DMS114 treated with DMSO at 0.1 percent for 48 hours (cell line): Measurements from ENCODE around the gene PDE4D.
"Not testable (repeated sequence)": the region's sequence is repeated elsewhere in the genome, so short reads cannot be mapped to it uniquely, and the experiment has no call there.

Source experiments
- DNase-seq: peaks from one replicate; lab custom pipeline; 2025; ENCODE audit not compliant: unreplicated experiment; lab: John Stamatoyannopoulos, UW

Gene PDE4D

GRCh38 chr5:59437176-59437575, 456.4 kb downstream of the PDE4D start:
- DNase-seq: no peak

DNA sequence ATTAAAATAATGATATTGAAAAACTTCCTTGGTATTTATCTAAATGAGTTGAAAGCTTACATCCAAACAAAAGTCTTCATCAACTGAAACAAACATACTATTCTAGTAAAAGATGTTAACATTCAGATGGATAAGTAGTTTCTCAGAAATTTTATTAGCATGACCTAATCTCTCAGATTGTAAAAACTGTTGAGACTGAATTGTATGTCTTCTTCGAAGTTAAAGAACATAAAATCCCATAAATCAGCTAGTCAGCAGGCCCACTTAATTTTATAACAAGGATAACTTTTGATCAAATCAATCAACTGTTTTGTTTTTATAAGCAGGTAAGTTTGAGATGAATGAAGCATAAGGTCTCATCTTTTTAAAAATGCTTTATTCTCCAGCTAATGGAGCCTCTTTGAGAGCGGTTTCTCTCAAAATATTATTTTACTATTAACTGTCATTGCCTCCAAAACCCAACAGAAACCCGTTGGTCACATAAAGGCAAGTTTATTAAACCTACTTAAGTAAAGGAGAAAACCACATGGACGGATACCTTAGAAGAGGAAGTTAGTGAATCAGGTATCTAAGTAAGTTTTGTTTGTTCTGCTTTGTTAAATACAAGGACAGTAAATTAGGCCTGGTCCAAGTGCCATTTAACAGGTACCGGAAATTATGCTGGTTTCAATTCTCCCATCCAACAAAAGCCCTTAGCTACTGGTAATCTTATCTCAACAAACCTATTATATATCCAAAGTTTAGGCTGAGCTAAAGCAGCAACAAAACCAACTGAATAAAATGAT, 457.0 kb downstream of the PDE4D start:
- DNase-seq: no peak

DNA sequence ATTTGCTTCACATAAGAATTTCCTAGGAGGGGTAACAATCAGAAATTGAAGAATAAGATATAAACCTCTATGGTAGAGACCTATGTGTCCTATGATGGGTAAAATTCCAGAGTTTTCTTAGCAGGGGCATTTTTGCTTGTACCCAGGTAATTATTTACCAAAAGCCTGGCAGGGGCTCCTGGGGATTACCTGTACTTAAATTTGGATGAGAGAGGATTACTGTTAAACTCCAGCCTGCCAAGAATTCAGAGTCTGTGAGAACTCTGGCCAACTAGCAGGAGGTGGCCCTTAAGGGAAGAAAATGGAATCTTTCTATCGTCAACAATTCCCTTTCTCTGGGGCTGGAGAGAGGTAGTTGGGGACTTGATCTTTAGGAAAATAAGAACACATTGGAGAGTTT, 460.4 kb downstream of the PDE4D start:
- no peak for DNase-seq

- no peak for DNase-seq
These were observed 463.4 kb downstream of the PDE4D start for GRCh38 chr5:59430066-59430685.

GRCh38 chr5:59428391-59428790, 465.1 kb downstream of the PDE4D start:
- no peak for DNase-seq

- no peak for DNase-seq
These were observed 469.0 kb downstream of the PDE4D start for GRCh38 chr5:59424515-59424914.

DNA sequence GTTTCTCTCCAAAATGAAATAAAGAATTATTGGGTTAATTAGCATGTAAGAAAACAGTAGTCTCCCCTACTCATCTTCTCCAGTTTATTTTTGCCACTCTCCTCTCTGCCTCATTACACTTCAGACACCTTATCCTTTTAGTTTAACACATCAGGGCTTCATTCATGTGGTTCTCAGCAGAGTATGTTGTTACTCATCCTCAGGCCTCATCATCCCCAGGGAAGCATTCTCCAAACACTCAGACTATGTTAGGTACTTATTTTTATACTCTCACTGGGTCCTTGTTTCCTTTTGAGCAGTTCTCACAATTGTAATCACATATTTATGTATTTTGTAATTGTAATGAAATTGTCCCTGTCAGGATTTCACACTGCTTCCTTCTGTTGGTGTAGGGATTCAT, 470.5 kb downstream of the PDE4D start:
- no peak for DNase-seq

DNA sequence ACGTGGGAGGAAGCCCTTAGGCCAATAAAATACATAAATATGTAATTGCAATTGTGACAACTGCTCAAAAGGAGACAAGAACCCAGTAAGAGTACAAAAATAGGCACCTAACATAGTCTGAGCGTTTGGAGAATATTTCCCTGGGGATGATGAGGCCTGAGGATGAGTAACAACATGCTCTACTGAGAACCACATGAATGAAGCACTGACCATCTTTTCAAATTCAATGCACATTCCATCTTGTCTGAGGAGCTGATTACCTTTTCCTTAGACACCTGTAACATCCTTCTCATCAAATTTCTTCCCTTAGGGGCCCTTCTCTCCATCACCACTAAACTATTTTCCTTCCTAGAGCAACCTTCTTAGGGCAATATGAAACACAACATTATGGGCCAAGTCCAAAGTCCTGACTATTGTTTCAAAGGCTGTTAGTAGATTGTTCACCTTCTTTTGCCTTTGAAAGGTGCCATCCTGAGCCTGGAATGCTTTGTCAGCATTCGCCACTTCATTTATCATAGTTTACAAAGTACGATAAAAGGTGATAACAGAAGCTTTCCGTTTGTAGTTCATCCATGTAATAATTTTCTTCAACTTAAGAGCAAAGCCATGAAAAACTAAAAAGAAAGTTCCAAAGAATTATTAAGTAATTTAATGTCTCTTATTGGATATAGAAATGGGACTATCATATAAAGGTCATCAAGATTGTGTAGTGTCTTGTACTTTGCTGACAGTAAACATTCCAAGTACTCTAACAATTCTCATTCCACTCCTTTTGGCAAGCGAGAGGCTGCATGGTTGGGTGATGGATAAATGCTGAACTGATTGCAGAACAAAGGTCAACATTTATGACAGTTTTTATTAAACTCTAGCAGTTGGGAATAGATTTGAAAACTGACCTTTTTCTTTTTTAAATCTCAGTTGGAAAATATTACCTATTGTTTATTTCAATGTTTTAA, 471.3 kb downstream of the PDE4D start:
- no peak for DNase-seq

DNA sequence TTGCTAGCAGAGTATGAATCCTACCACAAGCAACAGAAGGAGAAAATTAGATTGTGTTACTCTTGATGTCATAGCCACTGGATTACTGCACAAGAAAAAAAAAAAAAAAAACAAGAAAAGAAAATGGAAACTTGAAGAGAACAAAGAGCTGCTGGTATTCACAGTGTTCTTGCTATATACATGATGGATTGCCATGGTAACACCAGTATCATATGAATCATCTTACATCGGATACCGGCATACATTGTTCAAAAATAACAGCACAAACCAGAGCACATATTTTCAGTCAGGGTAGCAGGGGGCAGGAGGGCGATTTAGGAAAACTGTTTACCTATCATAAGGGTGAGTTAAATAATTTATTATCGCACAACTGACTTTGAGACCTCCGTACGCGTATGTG, 472.9 kb downstream of the PDE4D start:
- DNase-seq: no peak

DNA sequence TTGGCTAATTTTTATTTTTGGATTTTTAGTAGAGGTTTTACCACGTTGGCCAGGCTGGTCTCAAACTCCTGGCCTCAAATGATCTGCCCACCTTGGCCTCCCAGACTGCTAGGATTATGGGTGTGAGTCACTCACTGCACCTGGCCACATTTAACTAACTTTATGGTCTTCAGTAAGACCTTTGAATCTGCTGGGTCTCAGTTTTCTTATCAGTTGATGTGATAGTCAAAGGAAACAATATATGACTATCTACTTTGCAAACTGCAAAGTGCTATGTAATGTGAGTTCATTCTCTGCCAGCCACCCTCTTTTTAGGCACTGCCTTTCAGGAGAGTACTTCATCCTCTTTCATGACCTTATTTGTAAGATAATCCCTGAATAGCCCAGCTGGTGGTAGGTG, 474.7 kb downstream of the PDE4D start:
- no peak for DNase-seq

GRCh38 chr5:59416451-59416850, 477.1 kb downstream of the PDE4D start:
- DNase-seq: no peak

- DNase-seq: no peak
These were observed 477.5 kb downstream of the PDE4D start for GRCh38 chr5:59416026-59416425.

- no peak for DNase-seq
These were observed 481.1 kb downstream of the PDE4D start for GRCh38 chr5:59412428-59412827.

- not testable (repeated sequence) for DNase-seq
These were observed 484.5 kb downstream of the PDE4D start for GRCh38 chr5:59408997-59409396.

DNA sequence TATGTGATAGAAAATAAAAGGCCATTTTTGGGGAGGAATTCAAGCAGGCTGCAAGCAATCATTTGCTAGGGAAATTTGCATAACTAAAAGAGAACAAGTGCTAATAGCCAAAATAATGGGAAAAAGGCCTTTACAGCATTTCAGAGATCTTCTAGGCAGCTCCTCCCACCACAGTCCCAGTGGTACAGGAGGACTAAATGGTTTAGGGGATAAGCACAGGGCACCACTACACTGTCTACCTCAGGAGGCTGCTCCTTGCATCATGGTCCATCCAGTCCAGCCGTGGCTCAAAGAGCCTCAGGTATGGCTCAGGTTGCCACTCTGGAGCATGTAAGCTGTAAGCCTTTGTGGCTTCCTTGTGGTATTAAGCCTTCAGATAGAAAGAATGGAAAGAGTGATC, 485.6 kb downstream of the PDE4D start:
- no peak for DNase-seq

- no peak for DNase-seq
These were observed 491.9 kb downstream of the PDE4D start for GRCh38 chr5:59401637-59402036.

- not testable (repeated sequence) for DNase-seq
These were observed 498.6 kb downstream of the PDE4D start for GRCh38 chr5:59394956-59395355.

DNA sequence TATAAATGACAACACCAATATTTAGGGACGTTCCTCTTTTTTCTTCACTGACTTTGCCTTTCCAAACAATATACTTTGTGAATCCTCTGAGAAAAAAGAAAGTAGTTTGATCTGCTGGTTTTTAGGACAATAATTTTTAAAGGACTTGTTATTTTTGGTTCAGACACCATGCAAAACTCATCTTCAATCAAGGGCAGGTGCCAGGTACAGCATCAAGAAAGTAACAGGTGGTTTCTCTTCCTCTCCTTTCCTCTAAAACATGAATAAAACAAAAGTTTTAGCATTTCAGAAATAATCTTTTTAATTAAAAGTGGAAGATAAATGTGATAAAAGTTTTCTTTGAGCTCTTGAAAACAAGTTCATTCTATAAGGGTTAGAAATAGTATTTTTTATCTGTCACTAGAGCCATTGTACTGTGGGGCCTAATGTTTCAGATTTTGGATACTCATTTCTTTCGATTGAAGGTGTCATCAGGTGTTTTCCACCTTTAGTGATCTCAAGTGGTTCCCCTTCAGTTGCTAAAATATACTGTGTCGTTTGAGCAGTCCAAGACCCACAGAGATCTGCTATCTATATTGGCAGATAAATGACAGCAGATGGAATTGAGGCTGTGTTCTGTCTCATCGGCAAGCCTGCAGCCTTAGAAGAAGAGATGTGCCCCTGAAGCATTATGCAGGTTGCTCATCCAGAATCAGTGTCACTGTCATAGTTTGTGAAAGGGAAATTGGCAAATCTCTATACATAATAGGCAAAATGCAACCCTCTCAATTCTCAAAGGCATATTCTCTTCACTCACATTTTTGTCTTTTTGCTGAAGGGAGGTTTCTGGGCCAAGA, 499.7 kb downstream of the PDE4D start:
- DNase-seq: no peak

GRCh38 chr5:59391576-59391975, 501.9 kb downstream of the PDE4D start:
- no peak for DNase-seq

DNA sequence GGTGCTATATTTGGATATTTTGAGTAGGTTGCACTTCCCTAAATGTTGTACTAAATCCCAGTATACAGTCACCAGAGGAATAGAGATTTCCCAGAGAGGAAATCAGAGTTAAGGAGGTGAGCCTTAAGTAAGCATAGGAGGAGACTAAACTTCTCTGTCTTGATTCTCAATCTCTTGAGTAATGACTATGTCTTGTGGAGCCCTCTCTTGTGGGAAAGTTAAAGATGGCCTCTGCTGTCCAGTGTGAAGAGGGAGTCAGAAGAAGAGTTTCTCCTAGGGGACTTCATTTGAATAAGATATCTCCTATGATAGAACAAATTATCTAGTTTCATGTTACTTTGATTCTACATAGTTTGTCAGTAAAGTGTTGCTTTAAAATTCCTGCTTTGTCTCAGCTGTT, 502.5 kb downstream of the PDE4D start:
- no peak for DNase-seq
